Thyroid gland (tissue), 4 donors: ENCODE results near the gene CALD1.

Experiments
- CTCF ChIP-seq, 6 experiments: fragments of 200-600 bp in 3 of 6; fragments of 450-650 bp in 3 of 6; sonication (generic) in 3 of 6; IDR thresholded peaks; one replicate each; pipeline ENCODE4 v1.5.1; 2016 to 2019; ENCODE audit warnings: antibody characterized with exemption in 6 of 6, mild to moderate bottlenecking in 2 of 6, inconsistent platforms in 1 of 6, moderate library complexity in 1 of 6
- POLR2A ChIP-seq, 2 donors: fragments of 450-650 bp; IDR thresholded peaks; one replicate each; pipeline ENCODE4 v1.6.1; 2017; ENCODE audit warnings: antibody characterized with exemption in 2 of 2, mild to moderate bottlenecking in 2 of 2, moderate library complexity in 1 of 2

GRCh38 chr7:134787064-134787463 is 7.6 kb downstream of the CALD1 start:
- TF ChIP-seq CTCF (IDR thresholded peaks at IDR 0.05) (no peak), POLR2A (IDR thresholded peaks at IDR 0.05) (no peak)
